Lower leg skin (tissue), 3 donors: ENCODE measurements around the gene SLX4IP.

Experiments used
- POLR2A ChIP-seq, 2 donors: fragments of 450-650 bp; IDR thresholded peaks; one replicate each; pipeline ENCODE4 v1.6.1; 2016 to 2017; ENCODE audit warnings: antibody characterized with exemption in 2 of 2, mild to moderate bottlenecking in 1 of 2, moderate library complexity in 1 of 2
- TF ChIP-seq, protein P1 (sequence below), 3 donors: fragments of 450-650 bp; IDR thresholded peaks; one replicate each; pipeline ENCODE4 v1.5.1; 2016; ENCODE audit warnings: antibody characterized with exemption in 3 of 3, mild to moderate bottlenecking in 3 of 3, moderate library complexity in 2 of 3

DNA sequence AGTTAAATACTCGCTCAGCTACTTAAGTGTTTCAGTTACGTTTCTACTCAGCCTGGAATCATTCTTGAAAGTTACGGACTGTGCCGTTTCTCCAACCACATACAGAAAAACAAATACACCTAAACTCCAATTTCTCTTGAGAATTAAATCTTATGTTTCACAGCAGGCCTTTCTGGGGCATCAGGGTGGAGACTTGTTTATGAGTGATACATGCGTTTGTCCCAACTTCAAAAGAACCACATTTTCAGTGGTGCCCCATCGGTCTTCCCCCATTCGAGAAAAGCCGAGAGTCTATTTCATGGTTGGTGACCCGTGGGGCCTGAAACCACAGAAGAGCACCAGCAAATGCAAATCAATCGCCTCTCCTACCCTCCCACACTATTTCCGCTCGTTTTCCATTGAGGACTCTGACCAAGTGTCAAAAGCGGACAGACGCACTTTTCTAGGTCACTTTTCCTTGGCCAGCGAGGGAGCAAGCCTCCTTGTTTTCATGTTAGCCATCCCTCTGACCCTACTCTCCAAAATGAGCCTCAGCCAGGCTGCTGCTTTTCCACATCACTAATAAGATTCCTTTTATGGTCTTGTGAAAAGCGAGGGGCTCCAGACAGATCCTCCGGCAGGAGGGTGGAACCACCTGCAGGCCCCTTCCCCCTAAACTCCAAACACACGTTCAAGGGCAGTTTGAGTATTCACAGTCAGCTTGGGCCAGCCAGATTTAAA, 235.6 kb downstream of the SLX4IP start:
- TF ChIP-seq, protein P1, sequence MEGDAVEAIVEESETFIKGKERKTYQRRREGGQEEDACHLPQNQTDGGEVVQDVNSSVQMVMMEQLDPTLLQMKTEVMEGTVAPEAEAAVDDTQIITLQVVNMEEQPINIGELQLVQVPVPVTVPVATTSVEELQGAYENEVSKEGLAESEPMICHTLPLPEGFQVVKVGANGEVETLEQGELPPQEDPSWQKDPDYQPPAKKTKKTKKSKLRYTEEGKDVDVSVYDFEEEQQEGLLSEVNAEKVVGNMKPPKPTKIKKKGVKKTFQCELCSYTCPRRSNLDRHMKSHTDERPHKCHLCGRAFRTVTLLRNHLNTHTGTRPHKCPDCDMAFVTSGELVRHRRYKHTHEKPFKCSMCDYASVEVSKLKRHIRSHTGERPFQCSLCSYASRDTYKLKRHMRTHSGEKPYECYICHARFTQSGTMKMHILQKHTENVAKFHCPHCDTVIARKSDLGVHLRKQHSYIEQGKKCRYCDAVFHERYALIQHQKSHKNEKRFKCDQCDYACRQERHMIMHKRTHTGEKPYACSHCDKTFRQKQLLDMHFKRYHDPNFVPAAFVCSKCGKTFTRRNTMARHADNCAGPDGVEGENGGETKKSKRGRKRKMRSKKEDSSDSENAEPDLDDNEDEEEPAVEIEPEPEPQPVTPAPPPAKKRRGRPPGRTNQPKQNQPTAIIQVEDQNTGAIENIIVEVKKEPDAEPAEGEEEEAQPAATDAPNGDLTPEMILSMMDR (IDR thresholded peaks at IDR 0.05), result no peak
- no peak for TF ChIP-seq POLR2A (IDR thresholded peaks at IDR 0.05)
